Stimulated activated CD4-positive, alpha-beta T cell treated with anti-CD3 and anti-CD28 coated beads, Interleukin-1b, Interleukin-23, amount 100 ng/mL, for 1 hour (primary cell): Measurements from ENCODE around the gene ZCWPW1.
"Not testable (repeated sequence)": the region's sequence is repeated elsewhere in the genome, so short reads cannot be mapped to it uniquely, and the experiment has no call there.

ENCODE experiments used
- DNase-seq, 2 donors: peaks; one replicate each; pipeline ENCODE4 v3.0.0-alpha.2; 2020; ENCODE audit warnings: low read depth in 2 of 2

ZCWPW1 gene

GRCh38 chr7:100456562-100456961 is 28.1 kb upstream of the ZCWPW1 start:
- DNase-seq = no peak

GRCh38 chr7:100455206-100455605 is 26.7 kb upstream of the ZCWPW1 start:
- DNase-seq = no peak

GRCh38 chr7:100453854-100454253 is 25.4 kb upstream of the ZCWPW1 start:
- not testable (repeated sequence) for DNase-seq

DNA sequence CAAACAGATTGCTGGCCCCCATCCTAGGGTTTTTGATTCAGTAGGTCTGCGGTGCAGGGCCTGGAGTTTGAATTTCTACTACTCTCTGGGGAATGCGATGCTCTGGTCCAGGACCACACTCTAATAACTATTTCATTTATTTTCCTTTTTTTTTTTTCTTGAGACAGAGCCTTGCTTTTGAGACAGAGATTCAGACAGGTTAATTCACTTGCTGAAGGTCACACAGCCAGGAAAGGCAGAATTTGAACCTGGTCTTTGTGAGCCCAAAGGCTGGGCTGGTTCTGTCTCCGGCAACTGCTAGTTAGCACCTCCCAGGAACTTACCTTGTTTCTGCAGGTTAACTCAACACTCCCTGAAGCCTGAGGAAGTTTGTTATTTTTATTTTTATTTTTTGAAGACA is 24.0 kb upstream of the ZCWPW1 start:
- no peak for DNase-seq

GRCh38 chr7:100449190-100449795 is 20.8 kb upstream of the ZCWPW1 start:
- DNase-seq = no peak

- DNase-seq = not testable (repeated sequence)
These were observed 18.9 kb upstream of the ZCWPW1 start for GRCh38 chr7:100447363-100447762.

- DNase-seq = no peak
These were observed 17.5 kb upstream of the ZCWPW1 start for GRCh38 chr7:100446040-100446439.

DNA sequence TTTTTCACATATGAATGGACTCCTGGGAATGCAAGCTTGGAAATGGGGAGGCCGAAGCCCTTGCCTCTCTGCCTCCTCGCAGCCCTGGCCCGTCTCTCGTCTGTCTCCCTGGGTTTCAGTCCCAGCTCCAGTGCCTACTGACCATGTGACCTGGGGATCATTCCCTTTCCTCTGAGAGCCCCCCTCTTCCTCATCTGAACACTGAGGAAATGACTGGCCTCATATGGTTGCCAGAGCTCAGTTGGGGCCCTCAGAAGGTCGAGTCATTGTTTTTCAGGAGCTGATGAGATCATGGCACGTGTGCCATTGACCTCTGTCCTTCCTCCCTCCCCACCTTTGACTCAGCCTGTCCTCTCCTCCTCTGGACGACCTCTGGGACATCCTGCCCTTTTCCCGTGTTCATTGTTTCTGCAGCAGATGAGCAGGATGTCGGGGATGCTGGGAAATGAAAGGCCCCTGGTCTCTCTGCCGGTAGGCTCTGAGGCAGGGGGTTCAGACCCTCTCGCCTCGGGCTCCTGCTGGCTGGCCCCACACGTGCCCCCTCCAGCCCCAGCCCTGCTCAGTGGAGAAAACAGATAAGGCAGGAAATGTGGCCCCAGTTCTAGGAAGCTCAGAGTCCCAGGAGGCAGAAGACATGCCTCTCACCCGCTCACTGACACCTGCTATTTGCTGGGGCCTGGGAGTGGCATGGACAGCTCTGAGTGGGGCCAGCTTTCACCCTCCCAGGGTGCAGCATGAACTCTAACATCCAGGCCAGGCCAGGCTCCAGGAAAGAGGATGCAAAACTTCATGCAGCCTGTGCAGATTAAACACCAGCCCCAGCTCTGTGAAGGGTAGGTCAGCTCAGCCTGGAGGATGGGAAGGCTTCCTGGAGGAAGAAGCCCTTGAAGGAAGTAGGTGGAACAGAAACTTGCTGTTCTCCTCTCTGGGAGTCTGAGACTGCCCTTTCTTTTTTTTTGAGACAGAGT is 16.1 kb upstream of the ZCWPW1 start:
- no peak for DNase-seq

GRCh38 chr7:100443096-100443840 is 14.8 kb upstream of the ZCWPW1 start:
- DNase-seq = no peak

DNA sequence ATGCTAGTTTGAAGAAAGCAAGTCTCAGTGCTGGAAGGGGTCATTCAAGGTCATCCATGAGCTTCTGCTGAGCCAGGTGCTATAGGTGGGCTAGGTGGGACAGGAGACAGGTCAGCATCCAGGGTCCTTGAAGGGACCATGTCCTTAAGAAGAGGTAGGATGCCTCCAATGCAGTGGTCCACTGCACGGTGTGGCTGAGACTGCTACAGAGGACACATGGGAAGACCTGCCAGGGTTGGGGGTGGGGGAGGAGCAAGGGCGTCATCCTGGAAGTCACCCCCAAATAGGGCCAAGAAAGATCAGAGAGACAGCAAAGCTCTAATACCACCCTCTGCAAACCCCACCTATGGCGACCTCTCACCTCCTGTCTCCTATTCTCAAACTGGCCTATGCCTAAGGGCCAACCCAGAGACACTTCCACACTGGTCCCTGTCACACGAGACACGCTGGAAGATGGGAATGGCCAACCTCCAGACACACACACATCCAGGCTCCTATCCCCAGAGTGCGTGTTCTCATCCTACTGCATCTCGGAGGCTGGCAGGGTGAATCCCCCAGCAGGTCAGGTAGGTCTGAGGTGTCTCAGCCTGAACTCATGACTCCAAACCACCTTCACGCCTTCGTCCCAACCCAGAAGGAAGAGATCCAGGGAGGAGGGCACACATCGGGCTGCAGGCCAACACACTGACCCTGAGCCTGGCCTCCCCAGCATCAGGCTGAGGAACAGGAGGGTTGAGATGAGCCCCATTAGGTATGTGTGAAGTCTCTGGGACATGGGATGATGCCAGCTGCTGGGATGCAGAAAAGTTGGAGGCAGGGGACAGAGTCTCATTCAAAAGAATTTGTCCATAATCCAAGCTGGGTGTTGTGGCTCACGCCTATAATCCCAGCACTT is 13.4 kb upstream of the ZCWPW1 start:
- no peak for DNase-seq

GRCh38 chr7:100439244-100439643 is 10.7 kb upstream of the ZCWPW1 start:
- DNase-seq = not testable (repeated sequence)

DNA sequence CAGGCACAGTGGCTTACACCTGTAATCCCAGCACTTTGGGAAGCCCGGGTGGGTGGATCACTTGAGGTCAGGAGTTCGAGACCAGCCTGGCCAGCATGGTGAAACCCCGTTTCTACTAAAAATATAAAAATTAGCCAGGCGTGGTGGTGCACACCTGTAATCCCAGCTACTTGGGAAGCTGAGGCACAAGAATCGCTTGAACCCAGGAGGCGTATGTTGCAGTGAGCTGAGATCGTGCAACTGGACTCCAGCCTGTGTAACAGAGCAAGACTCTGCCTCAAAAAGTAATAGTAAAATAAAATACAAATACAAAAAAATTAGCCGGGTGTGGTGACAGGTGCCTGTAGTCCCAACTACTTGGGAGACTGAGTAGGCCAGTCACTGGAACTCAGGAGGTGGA is 10.2 kb upstream of the ZCWPW1 start:
- DNase-seq = not testable (repeated sequence)

DNA sequence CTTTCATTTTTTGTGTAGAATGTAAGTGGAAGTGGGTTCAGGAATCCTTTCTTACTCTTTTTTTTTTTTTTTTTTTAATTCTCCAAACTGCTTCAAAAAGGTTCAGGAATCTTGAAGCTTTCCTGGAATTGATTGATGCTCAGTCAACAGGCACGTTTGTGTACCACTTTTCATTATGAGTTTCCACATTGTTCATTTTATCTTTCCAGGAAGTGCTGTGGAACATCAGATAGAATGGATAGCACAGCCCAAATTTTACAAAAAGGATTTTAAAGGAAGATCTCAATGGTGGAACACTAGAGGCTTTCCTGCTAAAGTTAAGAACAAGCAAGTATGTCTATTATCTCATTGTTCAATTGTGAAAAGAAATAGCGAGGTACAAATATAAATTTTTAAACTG is 9.7 kb upstream of the ZCWPW1 start:
- DNase-seq = no peak

DNA sequence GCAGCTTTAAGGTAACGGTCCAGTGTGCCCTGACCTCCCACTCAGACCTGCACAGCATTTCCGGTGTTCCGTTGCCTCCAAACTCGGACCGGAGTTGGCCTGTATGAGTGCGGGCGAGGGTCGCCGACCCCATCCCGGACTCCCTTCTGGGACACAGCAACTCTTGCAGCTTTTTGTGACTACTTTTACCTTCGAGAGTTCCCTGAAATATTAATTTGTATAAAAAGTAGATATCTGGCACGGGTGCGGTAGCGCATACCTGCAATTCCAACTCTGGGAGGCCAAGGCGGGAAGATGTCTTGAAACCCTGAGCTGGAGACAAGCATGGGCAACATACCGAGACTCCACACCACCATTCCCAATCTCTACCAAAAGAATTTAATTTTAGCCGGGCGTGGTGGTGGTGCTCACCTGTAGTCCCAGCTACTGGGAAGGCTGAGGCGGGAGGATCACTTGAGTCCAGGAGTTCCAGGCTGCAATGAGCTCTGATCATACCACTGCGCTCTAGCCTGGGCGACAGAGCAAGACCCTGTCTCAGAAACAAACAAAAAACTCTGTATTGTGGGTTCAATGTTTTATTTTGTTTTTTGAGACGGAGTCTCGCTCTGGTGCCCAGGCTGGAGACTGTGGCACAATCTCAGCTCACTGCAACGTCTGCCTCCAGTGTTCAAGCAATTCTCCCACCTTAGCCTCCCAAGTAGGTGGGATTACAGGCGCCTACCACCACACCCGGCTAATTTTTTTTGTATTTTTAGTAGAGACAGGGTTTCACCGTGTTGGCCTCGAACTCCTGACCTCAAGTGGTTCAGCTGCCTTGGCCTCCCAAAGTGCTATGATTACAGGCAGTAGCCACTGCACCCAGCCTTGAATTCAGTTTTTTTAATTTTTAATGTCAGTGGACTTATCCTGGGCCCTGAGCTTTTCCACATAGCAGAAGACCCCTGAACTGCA is 8.9 kb upstream of the ZCWPW1 start:
- no peak for DNase-seq

- no peak for DNase-seq
These were observed 7.2 kb upstream of the ZCWPW1 start for GRCh38 chr7:100435401-100436304.

GRCh38 chr7:100434297-100435144 is 6.0 kb upstream of the ZCWPW1 start:
- DNase-seq = no peak

DNA sequence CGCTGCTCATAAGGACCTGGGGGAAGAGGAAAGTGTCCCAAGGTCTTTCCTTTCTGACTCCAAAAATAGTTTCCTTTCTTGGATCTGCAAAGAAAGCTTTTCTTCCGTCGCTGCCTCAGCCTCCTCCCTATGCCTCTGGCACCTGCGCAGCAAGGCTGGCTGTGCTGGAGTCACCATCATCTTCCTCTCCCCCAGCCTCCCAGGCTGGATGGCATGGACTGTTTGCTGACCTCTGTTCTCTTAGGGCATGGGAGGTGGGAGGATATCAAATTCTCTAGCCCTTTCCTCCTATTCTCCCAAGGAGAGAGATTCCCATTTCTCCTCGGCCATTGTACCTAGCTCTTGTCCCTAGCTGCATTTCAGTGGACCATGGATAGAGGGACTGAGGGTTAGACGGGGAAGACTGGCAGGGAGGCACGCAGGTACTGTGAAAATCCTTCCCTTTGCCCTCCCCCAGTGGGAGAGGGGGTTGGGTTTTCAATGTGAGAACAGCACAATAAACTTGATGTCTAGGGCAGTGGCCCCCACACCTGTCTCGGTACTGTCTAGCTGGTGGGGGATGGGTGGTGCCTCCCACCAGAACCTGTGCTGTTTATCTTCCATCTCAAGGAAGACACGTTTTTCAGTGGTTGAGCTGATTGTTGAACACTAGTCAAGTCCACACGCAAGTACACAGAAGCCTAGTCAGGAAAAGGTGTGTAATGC is 5.2 kb upstream of the ZCWPW1 start:
- no peak for DNase-seq

GRCh38 chr7:100433276-100433591 is 4.7 kb upstream of the ZCWPW1 start:
- DNase-seq = no peak
